ENCODE measurements around the gene TAF3.

Gene TAF3

GRCh38 chr10:7941576-7941975 is 123.3 kb downstream of the TAF3 start:
- DNase-seq (ENCODE audit: low read depth): no peak

DNA sequence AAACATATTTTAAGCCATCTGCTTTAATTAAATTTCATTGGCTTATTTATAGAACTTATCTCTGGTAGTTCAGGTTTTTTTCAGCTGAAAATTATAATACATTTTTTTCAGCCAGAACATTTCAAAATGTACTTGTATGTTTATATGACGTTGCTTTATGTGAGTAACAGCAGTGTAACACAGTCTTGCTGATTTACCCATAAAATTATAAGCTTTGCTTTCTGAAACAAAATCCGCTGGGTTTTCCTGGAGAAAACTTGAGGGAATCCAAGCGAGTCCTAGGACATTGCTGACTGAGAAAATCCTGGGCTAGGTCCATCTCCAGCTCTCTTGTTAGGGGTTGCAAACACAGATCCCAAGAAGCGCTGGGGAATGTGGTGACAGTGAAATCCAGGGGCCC is 124.0 kb downstream of the TAF3 start:
- no peak for DNase-seq (ENCODE audit: low read depth)

DNA sequence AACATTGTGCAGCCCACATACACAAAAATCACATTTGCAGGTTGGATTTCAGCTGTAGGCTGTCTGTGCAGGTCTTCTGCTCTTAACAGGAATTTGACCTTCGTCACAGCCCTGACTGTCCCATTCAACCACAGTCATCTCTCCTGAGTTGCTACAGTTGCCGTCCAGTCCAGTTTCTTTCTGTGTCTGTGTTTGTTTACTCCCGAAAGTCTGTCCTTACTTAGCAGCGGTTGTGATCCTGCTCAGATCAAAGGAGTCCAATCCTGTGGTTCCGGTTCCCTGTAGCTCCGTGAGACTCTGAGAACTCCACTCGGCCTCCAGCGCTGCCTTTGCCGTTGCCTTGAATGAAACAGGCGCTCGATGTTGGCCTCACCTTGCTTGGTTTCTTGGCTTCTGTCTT is 124.6 kb downstream of the TAF3 start:
- DNase-seq (ENCODE audit: low read depth): no peak

GRCh38 chr10:7944215-7944480 is 125.8 kb downstream of the TAF3 start:
- DNase-seq (ENCODE audit: low read depth): no peak

DNA sequence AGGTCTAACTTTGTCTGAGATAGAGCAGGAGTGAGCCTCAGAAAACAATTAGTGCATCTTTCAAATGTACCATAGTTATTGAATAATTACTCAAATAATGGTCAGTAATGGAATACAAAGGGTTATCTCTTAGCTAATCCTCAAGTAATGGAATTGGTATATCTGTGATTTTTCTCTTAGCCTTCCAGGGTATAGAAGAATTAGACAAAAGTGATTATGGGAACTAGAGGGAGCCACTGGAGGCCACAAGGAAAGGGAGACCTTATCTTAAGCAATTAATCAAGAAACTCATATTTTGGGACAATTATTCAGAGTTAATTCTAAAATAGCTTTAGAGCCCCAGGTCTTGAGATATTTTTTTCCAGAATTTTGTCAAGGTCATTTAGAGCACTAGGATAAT is 126.2 kb downstream of the TAF3 start:
- no peak for DNase-seq (ENCODE audit: low read depth)

- DNase-seq (ENCODE audit: low read depth): no peak
Measured at GRCh38 chr10:7945034-7945433, 126.7 kb downstream of the TAF3 start.

DNA sequence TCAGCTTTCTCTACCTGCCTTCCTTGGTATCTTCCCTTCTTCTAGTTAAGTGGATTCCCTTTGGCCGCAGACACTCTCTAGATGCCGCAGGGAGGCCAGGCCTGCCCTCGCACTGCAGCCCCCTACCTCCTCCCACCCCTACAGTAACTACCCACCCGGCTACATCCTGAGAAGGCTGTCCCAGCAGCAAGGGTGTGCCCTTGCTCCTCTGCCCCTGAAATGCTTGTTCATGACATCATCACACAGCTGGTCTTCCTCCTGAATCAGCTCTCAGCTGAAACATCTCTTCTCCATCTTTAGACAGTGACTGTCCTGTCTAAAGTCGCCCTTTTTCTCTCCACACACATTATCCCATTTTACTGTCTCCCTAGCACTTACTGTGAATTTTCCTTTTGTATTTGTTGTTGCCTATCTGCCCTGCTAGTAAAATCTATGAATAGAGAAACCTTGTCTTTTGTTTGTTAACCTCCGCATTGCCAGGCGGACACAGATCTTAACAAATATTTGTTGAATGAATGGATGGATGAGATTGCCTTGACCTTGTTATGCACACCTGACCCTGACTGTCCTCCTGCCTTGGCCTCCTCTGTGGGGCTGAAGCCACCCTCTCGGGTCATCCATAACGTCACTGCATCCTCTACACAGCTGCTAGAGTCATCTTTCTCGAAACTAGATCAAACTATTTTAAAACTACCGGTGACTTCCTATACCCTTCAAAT is 127.3 kb downstream of the TAF3 start:
- DNase-seq (ENCODE audit: low read depth): no peak

DNA sequence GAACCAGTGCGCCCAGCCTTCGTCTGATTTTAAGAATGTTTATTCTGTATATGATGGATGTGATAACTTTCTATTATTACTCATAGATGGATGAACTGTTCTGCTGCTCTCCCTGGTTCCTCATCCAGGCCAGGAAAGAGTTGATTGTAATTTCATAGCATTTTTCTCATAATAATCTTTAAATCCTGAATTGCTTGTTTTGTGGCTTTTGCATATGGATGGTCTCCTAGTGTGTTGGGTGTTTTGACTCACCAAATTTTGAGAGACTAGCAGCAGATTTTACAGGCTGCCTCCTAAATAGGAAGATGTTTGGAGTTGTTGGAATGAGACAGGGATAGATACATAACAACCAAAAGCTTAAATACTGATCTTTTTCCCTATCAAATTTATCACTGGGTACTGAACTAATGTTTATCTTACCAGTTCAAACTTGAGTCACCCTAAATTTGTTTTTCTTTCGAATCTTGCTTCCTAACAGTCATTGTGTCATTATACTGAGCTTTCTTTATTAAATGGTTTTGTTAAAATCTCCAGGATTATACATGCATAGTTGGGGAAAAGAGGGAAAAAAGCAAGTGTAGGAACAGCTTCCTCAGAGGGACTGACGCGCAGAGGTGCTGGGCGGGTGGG is 130.2 kb downstream of the TAF3 start:
- DNase-seq (ENCODE audit: low read depth): no peak

DNA sequence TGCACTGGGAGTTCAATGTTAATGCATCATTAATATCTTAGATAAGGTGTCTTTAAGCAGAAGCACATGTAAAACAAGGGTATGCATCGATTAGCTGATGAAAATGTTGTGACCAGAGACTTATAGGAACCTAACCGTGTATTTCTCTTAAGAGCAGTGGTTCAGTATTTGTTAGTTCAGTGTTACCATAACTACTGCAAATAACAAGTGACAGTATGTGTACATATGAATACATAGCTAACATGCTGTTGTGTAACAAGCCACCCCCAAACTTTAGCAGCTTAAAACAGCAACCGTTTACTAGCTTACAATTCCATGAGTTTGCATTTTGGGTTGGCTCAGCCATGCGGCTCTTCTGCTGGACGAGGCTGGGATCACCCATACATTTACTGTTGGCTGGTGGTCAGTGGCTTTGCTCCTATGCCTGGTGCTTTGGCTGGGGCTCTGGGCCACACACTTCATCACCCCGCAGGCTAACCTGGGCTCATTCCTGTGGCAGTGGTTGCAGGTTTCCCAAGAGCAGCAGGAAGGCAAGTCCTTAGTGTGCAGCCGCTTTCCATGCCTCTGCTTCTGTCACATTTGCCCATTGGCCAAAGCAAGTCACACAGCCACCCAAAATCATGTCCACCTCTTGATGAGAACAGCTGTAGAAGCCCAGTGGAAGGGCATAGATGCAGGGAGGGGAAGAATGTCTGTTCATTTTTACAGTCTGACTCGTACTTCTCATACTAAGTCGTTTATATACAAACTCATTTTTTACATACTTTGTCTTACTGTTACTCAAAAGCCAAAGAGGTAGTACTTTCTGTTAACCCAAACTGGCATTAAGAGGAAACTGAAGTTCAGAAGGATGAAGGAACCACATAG is 132.9 kb downstream of the TAF3 start:
- DNase-seq (ENCODE audit: low read depth): no peak

DNA sequence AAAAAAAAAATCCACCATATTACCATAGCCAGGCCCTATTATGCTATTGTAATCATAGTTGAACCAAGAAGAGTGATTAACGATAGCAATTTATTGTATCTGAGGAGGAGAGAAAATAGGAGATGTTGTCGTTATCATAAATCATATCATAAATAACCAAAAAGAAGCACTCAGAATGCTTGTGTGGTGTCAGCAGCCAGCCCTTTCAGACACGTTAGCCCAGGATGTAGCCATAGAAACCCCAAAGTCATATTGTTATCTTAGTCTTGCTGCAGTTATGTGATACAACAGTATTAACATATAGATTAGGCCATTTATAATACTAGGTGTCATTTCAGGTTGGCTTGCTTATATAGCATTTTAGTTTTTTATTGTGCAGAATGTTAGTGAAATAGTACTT is 134.0 kb downstream of the TAF3 start:
- DNase-seq (ENCODE audit: low read depth): no peak

- no peak for DNase-seq (ENCODE audit: low read depth)
Measured at GRCh38 chr10:7953447-7953846, 135.1 kb downstream of the TAF3 start.

GRCh38 chr10:7955446-7955845 is 137.1 kb downstream of the TAF3 start:
- DNase-seq (ENCODE audit: low read depth): no peak

GRCh38 chr10:7956508-7956907 is 138.2 kb downstream of the TAF3 start:
- no peak for DNase-seq (ENCODE audit: low read depth)

GRCh38 chr10:7957591-7957990 is 139.3 kb downstream of the TAF3 start:
- DNase-seq (ENCODE audit: low read depth): no peak

DNA sequence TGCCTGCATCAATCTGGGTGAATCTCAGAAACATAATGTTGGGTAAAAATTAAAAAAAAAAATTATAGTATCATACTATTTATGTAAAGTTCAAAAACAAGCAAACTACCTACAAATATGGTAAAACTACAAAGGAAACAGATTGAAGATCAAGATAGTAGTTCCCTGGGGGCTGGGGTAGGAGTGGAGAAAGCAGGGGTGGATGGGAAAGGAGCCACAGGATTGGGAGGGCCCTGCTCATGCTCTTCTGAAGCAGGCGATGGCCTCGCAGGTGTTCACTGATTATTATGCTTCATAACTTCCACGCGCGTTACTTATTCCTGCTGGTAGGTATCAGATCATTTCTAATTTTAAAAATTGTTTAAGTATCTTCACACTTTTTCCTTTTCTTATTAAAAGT is 140.1 kb downstream of the TAF3 start:
- no peak for DNase-seq (ENCODE audit: low read depth)

- DNase-seq (ENCODE audit: low read depth): no peak
Measured at GRCh38 chr10:7960108-7960507, 141.8 kb downstream of the TAF3 start.

DNA sequence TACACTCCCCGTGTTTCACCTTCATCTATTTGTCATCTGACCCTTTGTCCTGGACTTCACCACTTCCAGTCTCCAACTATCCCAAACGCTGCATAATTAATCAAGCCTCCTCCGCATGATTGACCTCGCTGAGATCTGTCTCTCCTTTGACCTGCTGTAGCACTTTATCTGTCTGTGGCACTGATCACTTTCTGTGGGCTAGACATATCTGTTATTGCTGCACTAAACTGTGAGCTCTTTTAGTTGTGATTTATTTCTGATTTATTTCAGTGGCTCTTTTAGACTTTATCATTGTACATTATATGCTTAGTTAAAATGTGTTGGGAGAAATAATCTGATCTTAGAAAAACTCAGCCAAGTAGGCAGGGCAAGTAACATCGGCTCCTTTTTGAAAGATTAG is 144.3 kb downstream of the TAF3 start:
- DNase-seq (ENCODE audit: low read depth): no peak

DNA sequence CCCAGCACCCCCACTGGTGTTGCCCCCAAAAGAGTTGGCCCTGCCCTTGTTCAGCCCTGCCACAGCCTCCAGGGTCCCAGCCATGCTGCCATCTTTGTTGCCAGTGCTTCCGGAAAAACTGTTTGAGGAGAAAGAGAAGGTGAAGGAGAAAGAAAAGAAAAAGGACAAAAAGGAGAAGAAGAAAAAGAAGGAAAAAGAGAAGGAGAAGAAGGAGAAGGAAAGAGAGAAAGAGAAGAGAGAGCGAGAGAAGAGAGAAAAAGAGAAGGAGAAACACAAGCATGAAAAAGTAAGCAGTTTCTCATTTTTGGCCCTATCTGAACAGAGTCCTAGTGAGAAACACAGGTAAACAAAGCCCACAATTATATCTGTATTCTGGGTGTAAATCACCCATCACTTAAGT is 147.2 kb downstream of the TAF3 start:
- DNase-seq (ENCODE audit: low read depth): no peak

GRCh38 chr10:7967035-7967434 is 148.7 kb downstream of the TAF3 start:
- DNase-seq (ENCODE audit: low read depth): no peak

DNA sequence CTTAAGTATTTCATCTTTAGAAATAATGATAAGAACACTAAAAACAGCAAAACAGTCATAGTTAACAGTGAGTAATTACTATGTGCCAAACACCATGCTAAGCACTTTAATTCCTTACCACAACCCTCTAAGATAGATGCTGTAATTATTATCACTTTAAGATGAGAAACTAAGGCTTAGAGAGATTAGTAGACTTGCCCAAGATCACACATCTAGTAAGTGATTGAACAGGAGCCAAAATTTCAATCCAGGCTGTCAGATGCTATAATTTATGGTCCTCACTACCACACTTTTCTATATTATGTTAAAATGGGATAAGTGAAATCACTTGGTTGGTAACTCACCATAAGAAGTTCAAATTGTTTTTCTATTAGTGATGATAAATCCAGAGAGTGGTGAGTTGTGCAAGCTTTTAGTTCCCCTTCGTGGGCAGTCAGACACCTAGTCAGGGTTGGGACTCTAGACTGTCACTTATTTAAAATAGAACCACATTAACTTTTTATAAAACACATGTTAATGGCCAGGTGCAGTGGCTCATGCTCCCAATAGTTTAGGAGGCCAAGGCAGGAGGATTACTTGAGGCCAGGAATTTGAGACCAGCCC is 150.3 kb downstream of the TAF3 start:
- no peak for DNase-seq (ENCODE audit: low read depth)

- DNase-seq (ENCODE audit: low read depth): no peak
Measured at GRCh38 chr10:7969623-7970022, 151.3 kb downstream of the TAF3 start.

DNA sequence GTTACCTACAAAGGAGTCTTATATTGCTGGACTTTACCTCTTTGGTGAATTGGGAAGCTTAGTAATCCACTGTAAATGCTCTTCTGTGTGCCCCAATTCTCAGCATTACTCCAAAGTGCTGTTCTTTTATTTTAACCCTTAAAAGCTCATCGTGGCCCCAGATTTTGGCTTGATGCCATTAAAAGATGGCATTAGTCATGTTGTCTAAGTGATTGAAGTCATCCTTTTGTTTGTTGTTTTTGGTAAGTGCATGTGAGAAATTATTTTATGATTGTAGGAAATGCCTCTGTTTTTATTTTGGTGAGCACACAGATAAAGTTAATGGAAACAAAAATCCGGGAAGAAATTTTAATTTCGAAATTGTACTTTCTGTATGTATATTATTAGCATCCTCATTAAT is 153.6 kb downstream of the TAF3 start:
- DNase-seq (ENCODE audit: low read depth): no peak

DNA sequence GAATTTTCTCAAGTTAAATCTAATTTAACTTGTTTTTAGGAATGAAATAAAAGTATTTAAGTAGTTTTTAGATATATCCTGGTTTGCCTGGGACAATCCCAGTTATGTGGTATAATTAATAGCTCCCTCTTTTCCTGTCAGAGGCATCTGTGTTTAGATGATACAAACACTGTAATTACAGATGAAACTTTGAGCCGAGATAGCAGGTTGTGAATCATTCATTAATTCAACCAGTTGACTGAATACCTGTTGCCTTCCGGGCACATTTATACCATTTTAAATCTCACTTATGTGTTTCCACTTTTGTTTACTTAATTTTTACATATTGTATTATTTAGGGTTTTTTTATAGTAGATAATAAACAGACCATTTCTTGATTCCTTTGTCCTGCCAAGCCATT is 154.1 kb downstream of the TAF3 start:
- DNase-seq (ENCODE audit: low read depth): no peak
